GM19238 (cell line): ENCODE results near the gene MPP4.
A peak's percentile ranks its signal among the peaks of the same experiment; 100 is the strongest.
"Not testable (repeated sequence)": the region's sequence is repeated elsewhere in the genome, so short reads cannot be mapped to it uniquely, and the experiment has no call there.

ENCODE experiments used
- DNase-seq: peaks from one replicate; pipeline ENCODE4 v3.0.0; 2011; ENCODE audit warnings: low spot score; ENCODE audit not compliant: insufficient read length

MPP4 gene

GRCh38 chr2:201673546-201673945 lies 24.9 kb downstream of the MPP4 start:
- DNase-seq: no peak

GRCh38 chr2:201671205-201671604 lies 27.2 kb downstream of the MPP4 start:
- not testable (repeated sequence) for DNase-seq

DNA sequence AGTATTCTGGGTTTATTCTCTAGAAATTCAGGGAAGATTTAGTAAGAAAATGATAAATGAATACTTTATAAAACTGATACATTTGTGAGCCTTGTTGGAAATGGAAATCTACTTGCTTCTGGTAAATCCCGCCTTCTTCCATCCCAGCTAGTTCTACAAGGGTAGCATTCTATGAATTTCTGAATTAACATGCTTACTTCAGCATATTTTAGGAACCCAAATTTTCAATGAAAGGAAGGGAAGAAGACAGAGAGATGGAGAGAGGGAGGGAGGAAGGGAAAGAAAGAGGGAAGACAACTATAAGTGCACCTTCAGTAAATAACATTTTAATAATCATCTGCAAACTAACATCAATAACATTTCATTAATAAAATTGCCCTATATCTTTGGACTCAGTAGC lies 28.6 kb downstream of the MPP4 start:
- no peak for DNase-seq

- DNase-seq: no peak
Measured at GRCh38 chr2:201668402-201668910, 30.0 kb downstream of the MPP4 start.

DNA sequence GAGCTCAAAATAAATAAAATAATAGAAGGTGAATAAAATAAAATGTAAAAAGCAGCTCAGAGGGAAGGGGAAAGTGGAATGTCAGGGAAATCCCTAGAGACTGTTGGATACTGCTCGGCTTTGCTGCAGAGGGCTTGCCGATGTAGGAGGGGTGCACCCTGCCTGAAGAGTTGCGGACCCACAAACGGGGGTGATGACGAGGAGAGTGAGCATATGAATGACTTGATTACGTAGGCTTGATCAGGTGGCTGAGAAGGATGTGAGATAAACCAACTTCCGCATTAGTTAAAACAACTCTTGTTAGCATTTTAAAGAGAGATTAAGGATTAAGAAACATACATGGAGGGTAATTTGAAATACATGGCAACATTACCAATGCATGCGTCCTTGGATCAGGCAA lies 34.1 kb downstream of the MPP4 start:
- no peak for DNase-seq

GRCh38 chr2:201661366-201661765 lies 37.1 kb downstream of the MPP4 start:
- DNase-seq: no peak

GRCh38 chr2:201660293-201660895 lies 38.0 kb downstream of the MPP4 start:
- DNase-seq: no peak

DNA sequence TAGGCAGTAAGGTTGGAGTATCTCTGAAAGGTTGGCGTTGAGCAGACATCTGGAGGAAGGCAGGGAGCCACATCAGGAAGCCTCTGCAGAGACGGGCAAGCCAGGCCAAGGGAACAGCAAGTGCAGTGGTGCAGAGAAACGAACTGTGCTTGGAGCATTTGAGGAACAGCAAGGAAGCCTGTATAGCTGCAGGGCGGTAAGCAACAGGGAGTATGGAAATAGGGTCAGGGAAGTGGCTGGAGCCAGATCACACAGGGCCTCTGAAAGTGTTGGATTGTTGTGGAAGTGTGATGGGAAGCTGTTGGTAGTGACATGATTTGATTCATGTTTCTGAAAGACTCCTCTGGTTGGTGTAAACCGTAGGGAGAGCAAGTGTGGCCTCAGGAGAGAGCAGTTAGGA lies 41.7 kb downstream of the MPP4 start:
- DNase-seq: no peak

DNA sequence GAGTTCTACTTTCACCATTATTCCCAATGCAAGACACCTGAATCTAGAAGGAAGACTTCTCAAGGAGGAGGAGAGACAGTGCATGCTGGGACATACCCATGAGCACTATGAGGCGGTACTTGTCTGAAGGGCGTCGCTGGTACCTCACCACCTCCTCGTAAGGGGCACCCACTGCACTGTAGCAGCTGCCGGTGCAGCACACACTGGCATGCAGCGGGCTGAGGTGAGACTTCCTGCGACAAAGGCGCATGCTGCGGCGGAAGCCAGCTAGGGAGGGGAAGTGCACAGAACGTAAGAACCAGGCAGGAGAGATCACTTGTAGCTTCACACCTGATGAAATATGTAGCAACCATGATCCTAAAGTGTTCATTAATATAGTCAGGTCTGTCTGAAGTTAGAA lies 42.3 kb downstream of the MPP4 start:
- no peak for DNase-seq

- no peak for DNase-seq
Measured at GRCh38 chr2:201654616-201655384, 43.6 kb downstream of the MPP4 start.

DNA sequence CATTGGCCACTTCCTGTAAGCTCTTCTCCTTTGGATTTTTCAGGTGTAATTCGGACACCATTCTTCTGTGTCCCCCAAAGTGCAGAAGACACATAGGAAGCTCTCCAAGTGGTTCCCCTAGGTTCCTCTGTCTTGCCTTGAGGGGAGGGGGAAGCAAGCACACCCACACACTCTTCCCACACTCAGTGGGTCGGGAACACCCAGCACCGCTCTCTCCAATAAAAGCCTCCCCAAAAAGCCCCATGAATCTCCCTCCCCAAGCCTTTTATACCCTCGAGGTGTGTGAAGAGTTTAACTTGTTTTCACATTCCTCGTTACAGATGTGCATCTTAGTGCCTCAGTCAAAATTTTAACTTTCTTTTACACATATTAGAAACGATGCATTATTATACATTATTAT lies 45.2 kb downstream of the MPP4 start:
- DNase-seq: no peak

DNA sequence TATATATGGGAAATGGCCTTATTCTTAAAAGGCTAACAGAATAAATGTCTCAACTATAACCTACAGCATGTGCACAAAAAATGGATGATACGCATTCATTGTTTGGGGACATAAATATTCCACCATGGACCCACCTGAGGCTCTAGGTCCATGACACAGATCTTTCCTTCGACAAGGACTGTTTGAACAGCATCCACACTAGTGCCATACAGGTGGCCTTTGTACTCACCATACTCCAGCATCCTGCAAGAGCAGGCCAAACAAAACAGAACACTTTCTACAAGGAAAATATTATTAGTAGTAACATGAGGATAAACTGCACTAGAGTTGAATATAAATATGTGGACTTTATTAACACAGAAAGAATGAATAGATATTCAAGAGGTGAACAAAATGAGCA lies 49.0 kb downstream of the MPP4 start:
- no peak for DNase-seq

DNA sequence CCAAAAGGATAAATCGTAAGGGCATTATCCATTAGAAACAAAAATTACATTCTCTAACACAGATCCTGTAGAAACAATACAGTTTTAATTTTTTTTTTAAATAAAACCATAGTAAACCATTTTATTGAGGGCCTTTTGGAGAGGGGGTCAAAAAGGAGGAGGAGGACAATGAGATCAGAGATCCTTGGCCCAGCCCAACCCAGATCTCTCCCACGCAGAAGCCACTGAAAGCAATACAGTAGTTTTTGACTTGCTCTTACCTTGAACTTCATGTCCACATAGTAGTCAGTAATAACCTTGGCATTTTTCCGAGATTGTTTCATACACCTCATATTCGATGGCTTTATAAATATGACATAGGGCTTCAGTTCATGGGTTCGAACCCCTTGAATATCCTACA lies 51.0 kb downstream of the MPP4 start:
- DNase-seq: no peak

DNA sequence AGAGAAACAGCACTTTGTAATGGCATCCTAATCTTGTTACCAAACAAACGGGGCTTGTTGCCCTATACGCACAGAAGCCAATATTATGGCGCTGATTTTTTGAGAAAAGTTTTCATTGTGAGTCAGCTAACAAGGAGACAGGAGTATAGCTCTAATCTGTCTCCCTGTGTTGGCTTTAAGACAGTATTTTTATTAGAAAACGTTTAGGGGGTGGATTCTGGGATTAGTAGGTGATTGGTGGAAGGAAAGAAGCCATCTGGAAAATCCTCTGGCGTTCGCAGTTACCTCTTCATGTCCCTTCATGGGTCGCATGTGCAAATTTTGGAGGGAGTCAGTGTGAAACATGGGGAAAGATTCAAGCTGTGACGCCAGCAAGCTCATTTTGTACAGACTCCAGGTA lies 54.4 kb downstream of the MPP4 start:
- no peak for DNase-seq

- peak; percentile 38 for DNase-seq
Measured at GRCh38 chr2:201643216-201643890, 55.1 kb downstream of the MPP4 start, which contains the start of gene TMEM237. Gene TMEM237 (minus strand): TSS chr2:201643503. CDS start chr2:201643400, 103 bp downstream.

GRCh38 chr2:201642579-201643215 lies 55.7 kb downstream of the MPP4 start:
- peak; percentile 82 for DNase-seq

- DNase-seq: no peak
Measured at GRCh38 chr2:201642086-201642578, 56.3 kb downstream of the MPP4 start.

- DNase-seq: no peak
Measured at GRCh38 chr2:201639205-201639604, 59.2 kb downstream of the MPP4 start.

DNA sequence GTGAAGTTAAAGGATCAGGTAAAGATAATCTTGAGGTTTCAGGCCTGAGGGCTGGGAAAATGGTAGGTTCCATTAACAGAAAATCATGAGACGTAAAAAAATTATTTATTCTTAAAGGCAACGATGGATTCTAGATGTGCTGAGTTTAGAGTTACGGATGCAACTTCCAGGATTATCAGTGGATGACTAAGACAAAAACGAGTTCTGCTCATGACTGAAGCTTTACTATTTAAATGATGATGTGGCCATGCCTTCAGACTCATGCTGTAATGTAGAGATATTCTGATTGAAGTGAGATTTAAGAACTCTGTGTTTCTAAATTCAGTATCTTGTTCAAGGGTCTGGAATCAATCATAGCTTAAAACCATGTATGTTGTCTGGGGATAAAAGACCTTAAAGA lies 60.1 kb downstream of the MPP4 start:
- no peak for DNase-seq

DNA sequence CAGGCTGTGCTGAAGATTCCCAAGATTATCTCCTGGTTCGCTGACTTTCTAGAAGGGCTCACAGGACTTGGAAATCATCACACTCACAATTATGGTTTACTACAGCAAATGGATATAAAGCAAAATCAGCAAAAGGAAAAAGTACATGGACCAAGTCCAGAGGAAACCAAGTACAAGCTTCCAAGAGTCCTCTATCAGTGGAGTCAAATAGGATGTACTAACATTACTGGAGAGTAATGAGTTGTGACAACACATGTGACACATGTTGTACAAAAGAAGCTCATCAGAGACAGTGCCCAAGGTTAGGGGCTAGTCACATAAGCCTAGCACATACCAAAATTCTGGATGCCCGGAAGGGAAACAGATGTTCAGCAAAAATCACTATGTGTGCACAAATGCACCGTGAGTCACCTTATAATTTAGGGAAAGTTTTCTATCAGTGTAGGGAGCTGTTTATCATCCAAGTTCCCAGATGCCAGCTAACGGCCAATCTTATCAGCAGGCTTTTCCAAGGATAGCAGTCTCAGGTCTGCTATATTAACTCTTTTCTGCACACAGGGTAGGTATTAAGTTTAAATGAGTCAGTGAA lies 64.7 kb downstream of the MPP4 start:
- DNase-seq: no peak

- DNase-seq: no peak
Measured at GRCh38 chr2:201631041-201631440, 67.4 kb downstream of the MPP4 start.
